Esophagus muscularis mucosa (tissue), 4 donors: ENCODE results near the gene SGSM2.

Experiments
- CTCF ChIP-seq, 3 experiments: fragments of 200-600 bp in 2 of 3; fragments of 450-650 bp in 1 of 3; sonication (generic) in 2 of 3; IDR thresholded peaks; one replicate each; pipeline ENCODE4 v1.5.1; 2017 to 2019; ENCODE audit warnings: antibody characterized with exemption in 3 of 3, mild to moderate bottlenecking in 2 of 3, moderate library complexity in 1 of 3
- EP300 ChIP-seq: sonication (generic); formaldehyde crosslinking; IDR thresholded peaks from one replicate; pipeline ENCODE4 v1.6.1; 2017; ENCODE audit warnings: antibody characterized with exemption
- POLR2A ChIP-seq: fragments of 450-650 bp; IDR thresholded peaks from one replicate; pipeline ENCODE4 v1.6.1; 2017; ENCODE audit warnings: antibody characterized with exemption, moderate library complexity, mild to moderate bottlenecking, low read depth
- POLR2AphosphoS5 ChIP-seq, 2 donors: sonication (generic); formaldehyde crosslinking; IDR thresholded peaks; one replicate each; pipeline ENCODE4 v1.6.1; 2017; ENCODE audit warnings: antibody characterized with exemption in 2 of 2

GRCh38 chr17:2363318-2363717, 26.0 kb downstream of the SGSM2 start:
- TF ChIP-seq CTCF (IDR thresholded peaks at IDR 0.05) (no peak), POLR2AphosphoS5 (IDR thresholded peaks at IDR 0.05) (no peak), EP300 (no peak), POLR2A (no peak)
